Measurements from ENCODE around the gene RSAD1.

Gene RSAD1

GRCh38 chr17:50483266-50483665, 4.6 kb downstream of the RSAD1 start:
- TF ChIP-seq, protein P1, sequence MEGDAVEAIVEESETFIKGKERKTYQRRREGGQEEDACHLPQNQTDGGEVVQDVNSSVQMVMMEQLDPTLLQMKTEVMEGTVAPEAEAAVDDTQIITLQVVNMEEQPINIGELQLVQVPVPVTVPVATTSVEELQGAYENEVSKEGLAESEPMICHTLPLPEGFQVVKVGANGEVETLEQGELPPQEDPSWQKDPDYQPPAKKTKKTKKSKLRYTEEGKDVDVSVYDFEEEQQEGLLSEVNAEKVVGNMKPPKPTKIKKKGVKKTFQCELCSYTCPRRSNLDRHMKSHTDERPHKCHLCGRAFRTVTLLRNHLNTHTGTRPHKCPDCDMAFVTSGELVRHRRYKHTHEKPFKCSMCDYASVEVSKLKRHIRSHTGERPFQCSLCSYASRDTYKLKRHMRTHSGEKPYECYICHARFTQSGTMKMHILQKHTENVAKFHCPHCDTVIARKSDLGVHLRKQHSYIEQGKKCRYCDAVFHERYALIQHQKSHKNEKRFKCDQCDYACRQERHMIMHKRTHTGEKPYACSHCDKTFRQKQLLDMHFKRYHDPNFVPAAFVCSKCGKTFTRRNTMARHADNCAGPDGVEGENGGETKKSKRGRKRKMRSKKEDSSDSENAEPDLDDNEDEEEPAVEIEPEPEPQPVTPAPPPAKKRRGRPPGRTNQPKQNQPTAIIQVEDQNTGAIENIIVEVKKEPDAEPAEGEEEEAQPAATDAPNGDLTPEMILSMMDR (IDR thresholded peaks at IDR 0.05; ENCODE audit: low read depth, low read length, missing control alignments), result no peak
- H3K4me3 ChIP-seq (ENCODE audit: low read depth, low read length), result no peak overlapping the region
- no peak for DNase-seq (ENCODE audit: low read depth)

- DNase-seq (ENCODE audit: low read depth), result no peak
Measured at GRCh38 chr17:50484386-50485155, 5.9 kb downstream of the RSAD1 start.

GRCh38 chr17:50487213-50488096, 8.8 kb downstream of the RSAD1 start:
- DNase-seq (ENCODE audit: low read depth), result no peak
- H3K4me3 ChIP-seq (ENCODE audit: low read depth, low read length), result no peak overlapping the region
- TF ChIP-seq, protein P1 (IDR thresholded peaks at IDR 0.05; ENCODE audit: low read depth, low read length, missing control alignments), result no peak

More at GRCh38 chr17:50484386-50485155, 5.9 kb downstream of the RSAD1 start:
- TF ChIP-seq, protein P1 (IDR thresholded peaks at IDR 0.05; ENCODE audit: low read depth, low read length, missing control alignments), result no peak
- no peak overlapping the region for H3K4me3 ChIP-seq (ENCODE audit: low read depth, low read length)

- no peak for DNase-seq (ENCODE audit: low read depth)
- TF ChIP-seq, protein P1 (IDR thresholded peaks at IDR 0.05; ENCODE audit: low read depth, low read length, missing control alignments), result no peak
- no peak overlapping the region for H3K4me3 ChIP-seq (ENCODE audit: low read depth, low read length)
Measured at GRCh38 chr17:50488880-50489279, 10.2 kb downstream of the RSAD1 start.

GRCh38 chr17:50491505-50491904, 12.8 kb downstream of the RSAD1 start:
- no peak for DNase-seq (ENCODE audit: low read depth)
- H3K4me3 ChIP-seq (ENCODE audit: low read depth, low read length), result no peak overlapping the region
- TF ChIP-seq, protein P1 (IDR thresholded peaks at IDR 0.05; ENCODE audit: low read depth, low read length, missing control alignments), result no peak

DNA sequence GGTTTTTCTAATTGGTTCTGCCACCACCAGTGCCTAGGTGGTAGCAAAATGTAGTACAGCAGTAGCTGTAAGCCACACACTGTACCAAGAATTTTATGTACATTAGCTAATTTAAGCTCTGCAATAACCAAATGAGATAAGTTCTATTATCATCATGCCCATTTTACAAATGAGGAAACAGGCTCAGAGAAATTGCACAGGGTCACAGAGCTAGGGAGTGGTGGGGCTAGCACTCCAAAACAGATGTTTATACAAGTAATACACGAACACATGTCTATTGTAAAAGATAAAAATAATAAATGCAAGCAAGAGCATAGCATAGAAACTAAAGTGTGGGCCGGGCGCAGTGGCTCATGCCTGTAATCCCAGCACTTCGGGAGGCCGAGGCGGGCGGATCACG, 13.6 kb downstream of the RSAD1 start:
- TF ChIP-seq, protein P1 (IDR thresholded peaks at IDR 0.05; ENCODE audit: low read depth, low read length, missing control alignments), result no peak
- no peak for DNase-seq (ENCODE audit: low read depth)
- no peak overlapping the region for H3K4me3 ChIP-seq (ENCODE audit: low read depth, low read length)

All from GM12864 (cell line).